Caco-2 (cell line): ENCODE measurements around the gene CADPS2. TPM values are rescaled to one million over a fixed set of nuclear protein-coding genes. Genes with fewer than 3 reads are reported as not detected.

Experiments
- BruUV-seq: library from RNA; stranded (reverse); fragments of 400-500 nt; replicated peaks from 2 replicates; lab custom pipeline; 2021; lab: Mats Ljungman, UMichigan
- CTCF ChIA-PET: fragments of 300-600 bp; sonication (Branson Sonifier 250); formaldehyde crosslinking; loops from one replicate; lab custom pipeline; 2022; ENCODE audit warnings: antibody characterized with exemption; lab: Charles Lee
- POLR2A ChIA-PET: fragments of 300-600 bp; sonication (Branson Sonifier 250); formaldehyde crosslinking; loops from one replicate; lab custom pipeline; 2022; ENCODE audit warnings: antibody characterized with exemption; lab: Charles Lee
- DNase-seq, 2 experiments: peaks; one replicate each; pipeline versions ENCODE4 v3.0.0 to v3.0.0-alpha.2; 2020 to 2022
- H3K27me3 ChIP-seq: replicated peaks from 2 replicates; pipeline ENCODE4 v1.6.0; 2011; ENCODE audit warnings: low read length; ENCODE audit not compliant: control insufficient read depth, insufficient read depth
- H3K36me3 ChIP-seq: 2 replicates; pipeline ENCODE4 v1.5.1; 2011; ENCODE audit warnings: low read length; ENCODE audit not compliant: control insufficient read depth, insufficient read depth
- H3K4me1 ChIP-seq: fragments of 250-450 bp; sonication (Bioruptor Pico); 2 replicates; pipeline ENCODE4 v1.5.1; 2020; ENCODE audit warnings: mild to moderate bottlenecking
- H3K4me3 ChIP-seq: 2 replicates; pipeline ENCODE4 v1.5.1; 2011; ENCODE audit warnings: low read depth, mild to moderate bottlenecking, control low read depth, low read length
- H3K9me3 ChIP-seq: fragments of 250-450 bp; sonication (Bioruptor Pico); 2 replicates; pipeline ENCODE4 v1.5.1; 2020; ENCODE audit warnings: mild to moderate bottlenecking, moderate library complexity
- H3K27ac Mint-ChIP-seq: one replicate; pipeline ENCODE4 v1.8.0; 2022; ENCODE audit warnings: mixed read lengths; ENCODE audit not compliant: unreplicated experiment
- H3K27me3 Mint-ChIP-seq: one replicate; pipeline ENCODE4 v1.8.0; 2022; ENCODE audit warnings: mixed read lengths; ENCODE audit not compliant: insufficient read depth, unreplicated experiment
- H3K36me3 Mint-ChIP-seq: one replicate; pipeline ENCODE4 v1.8.0; 2022; ENCODE audit warnings: mild to moderate bottlenecking, mixed read lengths; ENCODE audit not compliant: insufficient read depth, unreplicated experiment
- H3K4me1 Mint-ChIP-seq: one replicate; pipeline ENCODE4 v1.8.0; 2022; ENCODE audit warnings: low read depth, mixed read lengths; ENCODE audit not compliant: unreplicated experiment
- H3K4me3 Mint-ChIP-seq: one replicate; pipeline ENCODE4 v1.8.0; 2022; ENCODE audit warnings: mild to moderate bottlenecking, moderate library complexity, mixed read lengths; ENCODE audit not compliant: unreplicated experiment
- H3K9me3 Mint-ChIP-seq: one replicate; pipeline ENCODE4 v1.8.0; 2022; ENCODE audit warnings: mixed read lengths; ENCODE audit not compliant: unreplicated experiment
- CTCF ChIP-seq, 2 experiments: fragments of 200-600 bp in 1 of 2; IDR thresholded peaks; 1 replicate in 1 of 2; 2 replicates in 1 of 2; pipeline versions ENCODE4 v1.5.1 to v1.8.0; 2011 to 2022; ENCODE audit warnings: antibody characterized with exemption in 1 of 2, control low read depth in 1 of 2, inconsistent platforms in 1 of 2, low read depth in 1 of 2, low read length in 1 of 2, mild to moderate bottlenecking in 1 of 2, moderate library complexity in 1 of 2; ENCODE audit not compliant: insufficient read depth in 1 of 2, severe bottlenecking in 1 of 2, unreplicated experiment in 1 of 2
- intact Hi-C: fragments of 100-400 bp; cut with micrococcal nuclease; formaldehyde crosslinking; loops from one replicate; pipeline ENCODE4 v1.10.0; 2022; ENCODE audit not compliant: unreplicated experiment
- total RNA-seq: library from RNA; stranded (reverse); gene quantifications from 2 replicates; pipeline ENCODE4 v1.2.3, GENCODE V29; 2022

CADPS2 gene
- total RNA-seq, 1 experiment from 2014 or later: 2.7 TPM

GRCh38 chr7:122676466-122676865 lies 209.8 kb downstream of the CADPS2 start:
- H3K27me3 Mint-ChIP-seq: no peaks in the 10 kb centered on the region
- ChIA-PET CTCF (no interaction called here), POLR2A (no interaction called here)
- Histone ChIP-seq H3K27me3 (no peaks in the 10 kb centered on the region), H3K4me3 (no peak overlapping the region), H3K9me3 (peaks cover 20% of the 10 kb centered on the region), H3K36me3 (no peaks in the 10 kb centered on the region), H3K4me1 (peaks cover 26% of the 10 kb centered on the region)
- intact Hi-C loops: loop anchor here (10.0 kb wide), 1 partner anchor 208 kb away; the partner anchor contains the start of gene CADPS2
- no peak overlapping the region for H3K4me3 Mint-ChIP-seq
- no peak overlapping the region for H3K27ac Mint-ChIP-seq
- H3K36me3 Mint-ChIP-seq: peaks cover 11% of the 10 kb centered on the region
- peaks cover 17% of the 10 kb centered on the region for H3K4me1 Mint-ChIP-seq
- DNase-seq: no peak
- peaks cover 23% of the 10 kb centered on the region for H3K9me3 Mint-ChIP-seq
- TF ChIP-seq CTCF (IDR thresholded peaks at IDR 0.05; ENCODE audit: insufficient read depth in 1 of 2, low read depth in 1 of 2, low read length in 1 of 2, severe bottlenecking in 1 of 2, unreplicated experiment in 1 of 2): no peak
- BruUV-seq: no TSS peak

- Mint-ChIP-seq H3K27ac (no peak overlapping the region), H3K4me3 (no peak overlapping the region), H3K4me1 (peaks cover 17% of the 10 kb centered on the region), H3K36me3 (peaks cover 11% of the 10 kb centered on the region), H3K9me3 (peaks cover 23% of the 10 kb centered on the region), H3K27me3 (no peaks in the 10 kb centered on the region)
- intact Hi-C loops: loop anchor here (10.0 kb wide), 1 partner anchor 209 kb away; the partner anchor contains the start of gene CADPS2
- TF ChIP-seq CTCF (IDR thresholded peaks at IDR 0.05; ENCODE audit: insufficient read depth in 1 of 2, low read depth in 1 of 2, low read length in 1 of 2, severe bottlenecking in 1 of 2, unreplicated experiment in 1 of 2): no peak
- BruUV-seq: no TSS peak
- no peaks in the 10 kb centered on the region for H3K27me3 ChIP-seq
- H3K4me1 ChIP-seq: peaks cover 26% of the 10 kb centered on the region
- DNase-seq: no peak
- H3K9me3 ChIP-seq: peaks cover 20% of the 10 kb centered on the region
- CTCF ChIA-PET: no interaction called here
- no peaks in the 10 kb centered on the region for H3K36me3 ChIP-seq
- POLR2A ChIA-PET: no interaction called here
- H3K4me3 ChIP-seq: no peak overlapping the region
Measured at GRCh38 chr7:122675621-122676020, 210.6 kb downstream of the CADPS2 start.

- peaks cover 14% of the 10 kb centered on the region for H3K9me3 ChIP-seq
- peaks cover 23% of the 10 kb centered on the region for H3K9me3 Mint-ChIP-seq
- intact Hi-C loops: loop anchor here (10.0 kb wide), 1 partner anchor 210 kb away; the partner anchor contains the start of gene CADPS2
- POLR2A ChIA-PET: no interaction called here
- peaks cover 17% of the 10 kb centered on the region for H3K4me1 Mint-ChIP-seq
- peaks cover 11% of the 10 kb centered on the region for H3K36me3 Mint-ChIP-seq
- H3K27me3 ChIP-seq: no peaks in the 10 kb centered on the region
- H3K36me3 ChIP-seq: no peaks in the 10 kb centered on the region
- no TSS peak for BruUV-seq
- CTCF ChIA-PET: no interaction called here
- no peak for TF ChIP-seq CTCF (IDR thresholded peaks at IDR 0.05; ENCODE audit: insufficient read depth in 1 of 2, low read depth in 1 of 2, low read length in 1 of 2, severe bottlenecking in 1 of 2, unreplicated experiment in 1 of 2)
- DNase-seq: no peak
- no peak overlapping the region for H3K4me3 ChIP-seq
- peaks cover 22% of the 10 kb centered on the region for H3K4me1 ChIP-seq
- H3K27ac Mint-ChIP-seq: no peak overlapping the region
- no peaks in the 10 kb centered on the region for H3K27me3 Mint-ChIP-seq
- H3K4me3 Mint-ChIP-seq: no peak overlapping the region
Measured at GRCh38 chr7:122675011-122675410, 211.2 kb downstream of the CADPS2 start.
